HG02884 (cell line): ENCODE data around the gene PLXNA2.

Experiments used
- ATAC-seq: cut with Tn5 transposase; IDR thresholded peaks from one replicate; pipeline ENCODE4 v1.9.1; 2021; ENCODE audit warnings: mild to moderate bottlenecking, moderate library complexity; ENCODE audit not compliant: unreplicated experiment

PLXNA2 gene

DNA sequence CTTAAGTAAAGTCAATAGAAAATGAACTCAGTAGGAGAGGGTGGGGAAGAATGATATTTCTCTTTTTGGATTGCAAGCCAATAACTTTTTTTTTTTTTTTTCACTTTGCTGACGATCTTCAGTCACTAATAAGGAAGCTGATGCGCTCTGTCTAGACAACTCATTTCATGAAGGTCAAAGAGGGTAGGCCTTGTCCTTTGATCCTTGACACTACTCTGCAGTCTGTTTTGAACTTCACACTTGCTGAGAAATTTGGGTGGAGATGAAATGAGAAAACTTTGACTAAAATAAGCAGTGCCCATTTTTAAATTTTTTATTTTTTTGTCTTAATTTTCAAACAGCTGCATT is 20.9 kb upstream of the PLXNA2 start:
- no peak for ATAC-seq

DNA sequence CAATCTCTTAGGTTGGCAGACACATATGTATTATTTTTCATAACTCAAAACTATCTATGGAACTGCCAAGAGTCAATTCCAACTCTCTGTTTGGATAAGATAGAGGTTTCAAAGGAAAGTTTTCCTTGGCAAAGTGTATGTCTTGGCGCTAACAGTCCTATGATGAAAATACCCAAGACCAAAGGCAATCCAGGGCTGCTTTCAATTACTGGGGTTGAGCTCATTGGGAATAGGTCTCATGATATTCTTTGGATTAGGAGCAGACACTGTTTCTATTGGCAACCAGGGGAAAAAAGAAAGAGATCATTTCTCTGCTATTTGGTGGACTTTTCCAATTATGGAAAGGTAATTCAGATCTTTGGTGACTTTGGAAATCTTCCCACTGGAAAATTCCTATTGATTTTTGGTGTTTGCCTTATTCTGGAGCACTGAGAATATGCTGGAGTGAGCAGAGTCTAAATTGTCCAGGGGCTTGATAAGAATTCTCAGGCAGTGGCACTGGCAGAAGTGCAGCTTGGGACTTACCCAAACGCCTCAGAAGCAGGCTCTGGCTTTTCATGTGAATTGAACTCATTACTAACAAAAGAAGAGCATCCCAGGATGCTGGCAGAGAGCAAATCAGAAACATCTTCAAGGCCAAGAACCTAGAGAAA is 20.4 kb upstream of the PLXNA2 start:
- no peak for ATAC-seq

DNA sequence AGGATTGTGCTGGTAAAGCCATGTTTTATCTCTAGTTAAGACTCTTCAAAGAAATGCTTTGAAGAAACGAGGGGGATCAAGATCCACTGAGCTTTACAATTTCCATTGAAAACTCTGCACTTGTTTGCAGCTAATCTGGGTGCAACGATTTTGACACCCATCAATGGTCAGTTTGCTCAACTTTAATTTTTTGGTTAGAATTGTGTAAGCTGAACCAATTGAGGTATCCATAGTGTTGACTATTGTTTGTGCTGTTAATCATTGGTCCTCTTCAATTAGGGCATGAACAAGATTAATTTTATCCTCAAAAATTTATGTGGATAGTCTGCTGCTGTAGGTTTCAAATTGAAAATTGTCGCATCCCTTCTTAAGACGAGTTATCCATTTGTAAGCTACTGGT is 17.7 kb upstream of the PLXNA2 start:
- no peak for ATAC-seq

DNA sequence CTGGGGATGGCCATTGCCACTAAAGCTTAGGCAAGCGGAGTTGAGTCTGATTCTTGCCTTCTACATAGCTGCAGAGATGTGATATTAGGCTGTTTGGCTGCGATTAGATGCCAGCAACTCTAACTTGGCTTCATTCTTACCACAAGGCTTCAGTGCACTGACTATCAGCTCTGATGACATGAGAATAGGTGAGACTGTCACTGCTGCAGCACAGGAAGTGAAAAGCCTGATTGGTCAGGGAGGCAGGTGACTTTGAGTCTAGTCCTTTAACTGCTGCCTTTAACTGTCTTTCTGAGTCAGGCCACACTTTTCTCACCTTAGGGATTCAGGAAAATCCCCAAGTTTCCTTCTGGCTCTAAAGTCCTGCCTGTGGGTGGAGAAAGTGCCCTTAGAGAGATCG is 14.1 kb upstream of the PLXNA2 start:
- no peak for ATAC-seq

DNA sequence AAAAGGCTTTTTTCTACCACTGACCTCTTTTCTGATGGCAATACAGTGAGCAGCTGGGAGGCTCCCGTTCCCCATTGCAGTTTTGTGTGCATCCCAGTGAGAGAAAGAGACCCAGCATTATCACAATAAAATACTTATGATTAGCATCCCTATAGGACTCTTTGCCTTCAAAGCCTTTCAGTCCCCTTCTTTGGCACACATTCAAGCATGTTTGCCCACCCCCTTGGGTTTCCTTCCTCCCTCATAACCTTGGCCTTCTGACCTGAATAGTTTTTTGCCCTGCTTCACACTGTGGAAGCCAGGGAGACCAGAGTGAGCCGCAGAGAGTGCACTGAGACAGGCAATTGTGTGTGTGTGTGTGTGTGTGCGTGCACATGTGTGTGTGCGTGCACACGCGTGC is 13.2 kb upstream of the PLXNA2 start:
- no peak for ATAC-seq

DNA sequence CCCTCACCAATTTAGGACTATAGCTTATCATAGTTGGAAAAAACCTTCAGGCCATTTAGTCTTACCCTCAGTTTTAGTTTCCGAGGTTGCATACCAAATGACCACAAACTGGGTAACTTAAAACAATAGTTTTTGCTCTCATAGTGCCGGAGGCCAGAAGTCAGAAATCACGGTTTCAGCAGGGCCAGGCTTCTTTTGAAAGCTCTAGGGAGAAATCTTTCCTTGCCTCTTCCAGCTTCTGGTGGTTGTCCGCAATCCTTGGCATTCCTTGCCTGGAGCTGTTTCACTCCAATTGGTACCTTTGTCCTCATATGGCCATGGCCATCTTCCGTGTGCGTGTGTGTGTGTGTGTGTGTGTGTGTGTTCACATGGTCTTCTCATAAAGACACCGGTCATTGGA is 12.4 kb upstream of the PLXNA2 start:
- no peak for ATAC-seq

DNA sequence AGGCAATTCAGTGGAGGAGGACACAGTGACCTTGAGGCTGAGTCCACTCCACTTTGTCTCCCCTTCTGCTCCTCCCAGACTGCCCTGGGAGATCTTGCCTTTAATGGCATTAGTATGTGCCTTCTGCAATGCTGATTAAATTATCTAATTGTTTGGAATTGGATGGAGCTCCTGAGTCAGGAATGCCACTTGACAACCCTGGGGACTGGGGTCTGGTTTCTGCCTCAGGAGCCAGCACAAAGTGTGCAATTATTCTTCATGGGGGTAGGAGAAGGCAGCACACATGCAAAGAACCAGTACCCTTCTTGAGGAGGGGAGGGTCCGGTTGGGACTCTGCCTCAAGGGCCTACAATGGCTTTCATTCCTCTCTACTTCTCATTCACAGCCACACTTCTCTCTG is 11.9 kb upstream of the PLXNA2 start:
- ATAC-seq = no peak

DNA sequence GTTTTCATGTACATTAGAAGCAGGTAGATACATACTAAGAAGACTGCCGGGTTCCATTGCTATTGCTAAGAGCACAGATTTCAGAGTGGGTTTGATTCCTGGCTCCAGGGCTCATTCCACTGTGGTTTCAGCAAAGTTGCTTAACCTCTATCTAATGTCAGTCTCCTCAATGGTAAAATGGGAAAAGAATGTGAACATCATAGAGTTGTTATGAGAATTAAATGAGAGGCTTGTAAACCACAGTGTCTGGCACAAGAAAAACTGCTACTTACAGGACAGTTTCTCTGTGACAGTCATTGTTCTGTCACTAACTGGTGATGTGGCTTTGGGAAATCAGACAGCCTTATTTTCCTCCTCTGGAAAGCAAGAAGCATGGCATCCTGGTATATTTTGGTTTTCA is 10.7 kb upstream of the PLXNA2 start:
- no peak for ATAC-seq

DNA sequence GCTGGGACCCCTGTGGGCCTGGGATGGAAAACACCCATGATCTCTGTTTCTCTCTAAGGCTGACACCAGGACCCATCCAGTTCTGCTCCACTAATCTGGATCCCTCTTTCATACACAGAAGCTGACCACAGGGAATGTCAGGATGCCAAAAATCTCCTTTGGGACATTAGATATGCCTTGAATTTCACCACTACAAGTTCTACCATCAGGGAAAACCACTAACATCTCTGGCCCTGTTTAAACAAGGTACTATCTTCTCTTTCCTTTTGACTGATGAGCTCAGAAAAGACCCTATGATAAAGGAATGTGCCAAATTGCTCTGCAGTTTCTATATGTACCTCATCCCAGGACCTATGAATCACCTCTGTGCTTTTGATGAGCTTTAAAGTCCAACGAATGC is 10.2 kb upstream of the PLXNA2 start:
- no peak for ATAC-seq

DNA sequence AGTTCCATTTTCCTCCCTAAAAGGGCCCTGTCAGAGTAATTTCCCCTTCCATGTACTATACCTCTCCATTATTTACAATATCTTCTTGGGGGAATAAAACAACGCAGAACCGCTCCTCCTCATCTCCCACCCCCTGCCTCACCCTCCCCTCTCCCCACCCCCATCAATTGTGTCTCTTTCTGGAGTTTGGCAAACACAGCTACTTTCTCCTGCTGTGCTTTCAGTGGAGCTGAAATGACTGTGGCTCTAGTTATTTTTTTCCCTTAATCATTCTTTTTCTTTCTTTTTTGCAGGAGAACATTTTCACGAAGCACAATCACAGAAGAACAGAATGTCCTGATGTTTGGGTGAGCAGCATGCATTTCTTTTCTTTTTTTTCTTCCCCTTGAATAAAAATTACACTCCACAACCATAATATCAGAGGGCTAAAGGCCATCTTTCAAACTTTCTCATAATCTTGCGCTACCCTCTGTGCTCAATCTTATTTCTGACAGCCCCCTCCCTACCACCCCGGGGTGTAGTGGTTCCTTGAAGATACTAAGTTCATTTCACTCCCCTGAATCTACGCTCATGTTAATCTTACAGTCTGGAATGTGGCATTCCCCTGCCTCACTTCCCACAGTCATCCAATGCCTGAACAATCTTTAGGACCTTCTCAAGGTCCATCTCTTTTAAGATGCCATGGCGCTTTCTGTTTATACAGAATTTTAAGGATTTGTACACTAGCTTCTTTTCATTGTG is 8.8 kb upstream of the PLXNA2 start:
- no peak for ATAC-seq

DNA sequence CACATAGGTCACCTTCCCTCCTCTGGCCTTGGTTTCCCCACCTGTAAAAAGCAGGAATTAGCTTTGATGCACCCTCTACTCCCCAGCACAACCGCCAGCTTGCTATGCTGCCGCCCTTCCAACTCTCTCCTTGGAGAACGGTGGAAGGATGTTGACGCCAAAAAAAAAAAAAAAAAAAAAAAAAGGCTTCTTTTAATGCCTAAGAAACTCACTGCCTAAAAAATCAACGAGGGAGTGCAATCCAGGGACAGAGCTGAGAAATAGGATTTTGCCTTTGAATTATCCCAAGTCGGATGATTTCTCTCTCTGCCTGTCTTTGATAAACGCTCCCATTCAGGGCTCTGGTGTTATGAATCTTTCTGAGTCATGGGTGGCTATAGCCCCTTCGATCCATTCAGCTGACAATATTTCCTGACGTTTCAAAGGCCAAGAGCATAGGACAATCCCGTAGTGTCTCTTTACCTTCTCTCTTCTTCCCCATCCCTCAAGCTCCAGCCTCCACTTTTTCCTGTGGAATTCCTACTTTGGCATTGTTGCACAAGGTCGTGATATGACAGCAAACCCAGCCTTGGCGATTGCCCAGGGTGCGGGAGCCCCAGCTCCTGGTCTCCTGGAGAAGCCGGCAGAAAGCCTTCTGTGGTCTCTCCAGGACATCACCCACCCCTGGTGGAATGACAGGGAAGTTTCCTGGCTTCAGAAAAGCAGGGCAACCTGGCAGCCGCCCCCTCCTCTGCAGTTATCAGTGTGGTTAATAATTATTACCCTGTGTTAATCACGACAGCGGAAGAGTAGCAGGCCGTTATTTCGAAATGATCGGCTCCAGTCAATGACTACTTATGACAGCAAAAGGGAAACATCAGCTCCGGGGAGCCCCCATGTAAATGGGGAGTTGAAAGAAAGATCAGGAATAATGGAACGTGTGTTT is 8.0 kb upstream of the PLXNA2 start:
- no peak for ATAC-seq

DNA sequence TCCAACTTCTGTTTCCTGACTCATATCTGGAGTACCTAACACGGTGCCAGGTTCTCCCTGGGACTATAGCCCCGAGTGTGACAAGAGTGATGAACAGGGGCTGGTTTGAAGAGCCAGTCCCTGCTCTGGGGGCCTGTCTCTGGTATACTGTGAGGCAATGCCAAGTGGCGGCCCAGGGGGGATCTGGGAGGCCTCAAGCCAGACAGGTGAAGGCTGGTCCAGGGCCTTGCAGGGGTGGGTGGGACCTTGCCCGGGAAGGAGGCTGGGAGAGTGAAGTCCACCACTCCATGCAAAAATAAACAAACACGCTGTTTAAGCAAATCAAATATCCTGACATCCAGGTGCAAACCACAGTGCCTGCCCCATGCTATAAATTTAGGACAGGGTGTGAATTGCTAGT is 6.8 kb upstream of the PLXNA2 start:
- no peak for ATAC-seq

DNA sequence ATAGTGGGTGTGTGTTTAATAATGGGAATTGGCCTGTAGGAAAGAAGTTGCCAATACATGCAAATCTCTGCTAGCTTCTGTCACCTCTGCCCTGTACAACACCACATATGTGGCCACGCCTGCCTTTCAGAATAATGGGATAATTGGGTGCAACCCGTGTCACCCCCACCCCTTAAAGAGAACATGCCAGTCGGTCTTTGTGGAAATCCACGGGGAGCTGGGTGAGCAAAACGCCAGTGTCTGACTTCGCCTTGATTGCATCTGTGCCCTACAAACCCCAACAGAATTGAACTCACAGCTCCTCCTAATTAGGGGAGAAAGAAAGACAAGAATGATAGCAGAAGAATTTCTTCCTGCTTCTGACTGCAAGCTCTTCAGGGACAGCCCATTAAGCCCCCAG is 6.4 kb upstream of the PLXNA2 start:
- no peak for ATAC-seq

DNA sequence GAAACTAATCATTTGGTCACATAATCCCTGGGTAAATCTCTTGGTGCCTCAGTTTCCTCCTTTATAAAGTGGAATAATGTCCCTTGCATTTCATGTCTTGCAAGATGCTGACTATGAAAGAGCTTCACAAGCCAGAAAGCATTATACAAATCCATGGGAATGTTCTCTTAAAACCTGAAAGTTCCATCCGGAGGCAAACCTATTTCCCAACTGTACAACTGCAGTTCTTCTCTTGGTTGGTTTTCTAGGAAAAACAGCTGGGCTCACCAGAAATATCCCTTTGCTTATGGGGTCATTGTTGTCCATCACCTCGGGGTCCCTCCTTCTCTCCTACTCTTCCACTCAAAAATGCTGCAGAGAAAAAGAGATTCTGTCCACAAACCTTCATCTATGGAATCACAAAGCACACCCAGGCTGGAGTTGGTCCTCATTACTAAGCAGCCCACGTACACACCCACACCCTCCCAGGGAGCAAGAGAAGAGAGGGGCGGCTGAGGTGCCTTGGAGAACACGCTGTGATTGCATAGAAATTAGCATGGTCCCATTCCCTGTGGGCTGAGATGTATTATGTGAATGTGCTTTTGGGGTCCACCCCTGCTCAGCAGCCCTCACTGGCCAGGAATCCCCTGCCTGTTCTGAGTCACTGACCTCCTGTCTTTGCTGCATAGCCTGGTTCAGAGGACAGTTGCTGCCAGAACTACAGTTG is 5.0 kb upstream of the PLXNA2 start:
- ATAC-seq = no peak

DNA sequence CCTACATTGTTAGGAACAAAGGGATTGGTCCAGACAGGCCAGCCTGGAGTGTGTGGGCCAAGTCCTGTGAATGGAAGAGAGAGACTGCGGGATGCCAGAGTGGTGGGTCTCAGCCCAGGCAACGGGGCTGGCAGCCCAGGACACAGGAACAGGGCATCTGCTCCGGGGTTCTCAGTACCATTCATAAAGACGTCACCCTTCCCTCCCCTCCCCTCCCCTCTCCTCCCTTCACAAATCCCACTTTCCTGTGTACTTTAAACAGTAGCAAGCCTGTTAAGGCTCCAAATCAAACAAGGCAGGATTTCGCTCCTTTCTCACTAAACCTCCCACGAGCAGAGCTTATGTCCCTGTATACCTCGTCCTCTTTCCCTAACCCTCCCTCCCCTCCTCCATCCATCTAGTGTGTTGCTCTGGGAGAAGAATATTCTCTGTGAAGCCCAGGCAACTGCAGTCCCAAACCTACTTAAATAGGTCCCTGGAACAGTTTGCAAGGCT is 4.2 kb upstream of the PLXNA2 start:
- no peak for ATAC-seq

DNA sequence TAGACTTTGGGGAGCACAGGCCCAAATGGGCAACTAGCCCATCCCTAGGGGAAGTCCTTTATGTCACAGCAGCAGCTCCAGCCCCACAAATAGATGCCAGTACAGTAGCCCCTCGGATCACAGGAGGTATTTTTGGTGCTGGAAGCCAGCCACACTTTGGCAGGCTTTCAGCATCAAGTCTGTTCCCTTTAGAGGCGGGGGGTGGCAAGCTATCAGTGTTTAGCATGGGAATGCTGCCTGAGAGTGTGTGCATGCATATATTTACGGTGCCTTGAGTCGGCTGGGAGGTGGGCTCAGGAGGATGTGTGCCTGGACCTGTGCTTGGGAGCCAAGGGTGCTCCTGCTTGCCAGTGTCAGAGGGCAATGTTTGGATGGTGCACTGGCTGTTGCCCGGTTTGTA is 3.5 kb upstream of the PLXNA2 start:
- no peak for ATAC-seq

DNA sequence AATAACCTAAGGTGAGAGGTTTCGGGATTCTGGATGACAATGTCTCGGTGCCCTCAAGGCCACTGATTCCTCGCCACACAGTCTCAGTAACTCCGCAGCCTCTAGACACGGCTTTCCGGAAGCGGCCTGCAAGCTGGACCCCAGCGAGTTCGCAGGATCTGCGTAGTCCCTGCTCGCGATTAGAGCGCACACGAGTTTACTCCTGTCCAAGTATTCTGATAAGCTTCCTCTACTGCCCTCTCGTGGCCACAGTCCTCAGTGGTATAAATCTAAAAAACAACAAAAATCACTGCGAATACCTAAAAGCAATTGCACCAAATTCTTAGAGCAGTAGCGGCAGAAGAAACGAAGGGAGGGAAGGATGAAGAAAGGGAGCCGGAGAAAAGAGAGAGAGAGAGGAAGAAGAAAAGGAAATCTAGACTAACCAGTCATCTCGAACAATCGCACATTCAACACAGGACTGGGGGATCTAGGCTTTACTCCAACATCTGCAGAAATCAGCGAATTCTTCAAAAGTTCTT is 1.1 kb upstream of the PLXNA2 start:
- peak; percentile 64 for ATAC-seq

DNA sequence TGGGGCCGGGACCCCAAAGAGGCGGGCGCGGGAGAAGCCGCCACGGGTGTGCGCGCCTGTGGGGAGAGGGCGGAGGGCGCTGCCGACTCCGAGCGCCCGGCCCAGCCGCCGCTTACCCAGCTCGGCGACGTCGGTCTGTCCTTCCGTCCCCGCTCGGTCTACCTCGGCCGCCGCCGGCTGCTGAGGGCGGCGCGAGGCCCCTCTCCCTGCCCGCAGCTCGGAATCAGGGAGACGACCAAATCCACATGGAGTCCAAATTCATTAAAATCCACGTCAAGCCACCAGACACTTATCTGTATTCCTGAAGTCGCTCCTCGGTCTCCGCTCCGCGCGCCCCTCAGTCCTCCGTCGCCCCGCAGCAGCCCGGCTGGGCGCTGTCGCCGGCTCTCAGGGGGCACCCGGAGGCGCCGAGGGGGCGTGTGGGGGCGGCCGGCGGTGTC is 637 bp downstream of the PLXNA2 start:
- no peak for ATAC-seq

DNA sequence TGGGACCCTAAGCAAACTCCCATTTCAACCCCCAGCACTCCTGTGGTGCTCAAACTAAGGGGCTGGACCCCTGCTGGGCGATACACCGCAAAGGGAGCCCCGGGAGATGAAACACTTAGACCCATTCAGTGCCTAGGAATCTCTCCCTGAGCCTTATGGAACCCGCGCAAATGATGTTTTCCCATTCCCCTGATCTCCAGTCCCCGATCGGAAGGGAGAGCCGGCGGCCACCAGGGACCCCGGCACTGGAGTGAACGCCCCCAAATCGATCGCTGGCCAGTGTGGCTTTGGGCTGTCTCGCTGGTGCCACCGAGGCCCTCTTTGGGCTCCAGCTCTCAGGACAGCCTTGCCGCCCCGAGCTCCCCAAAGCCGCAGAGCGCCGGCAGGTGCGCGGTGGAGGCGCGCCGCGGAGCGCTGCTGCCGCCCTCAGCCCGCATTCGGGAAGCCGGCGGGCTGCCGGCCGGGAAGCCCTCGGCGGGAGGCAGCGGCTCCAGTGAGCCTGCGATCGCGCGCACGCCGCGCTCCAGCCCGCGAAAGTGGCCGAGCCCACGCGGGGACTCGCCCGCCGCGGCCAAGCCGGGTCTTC is 1.1 kb downstream of the PLXNA2 start:
- ATAC-seq = no peak

DNA sequence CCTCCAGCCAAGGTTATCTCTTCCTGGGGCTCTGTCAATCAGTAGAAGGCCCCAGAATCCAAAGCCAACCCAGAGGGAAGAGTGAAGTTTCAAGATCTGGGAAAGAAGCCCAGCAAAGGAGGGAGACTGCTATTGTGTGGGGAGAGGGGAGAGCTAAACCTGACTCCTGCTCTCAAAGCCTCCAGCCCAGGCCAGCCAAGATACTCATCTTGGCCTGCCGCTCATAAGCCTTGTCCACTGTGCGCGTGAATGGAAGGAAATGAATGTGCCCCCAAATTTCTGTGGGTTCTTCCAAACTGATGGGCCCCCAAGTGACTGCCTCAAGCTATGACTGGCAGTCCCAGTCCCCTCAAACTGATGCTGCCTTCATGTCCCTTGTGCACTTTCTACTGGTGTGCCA is 2.0 kb downstream of the PLXNA2 start:
- no peak for ATAC-seq
